Endothelial cell of umbilical vein (primary cell): ENCODE data around the gene MCRIP1.

Experiments
- CTCF ChIP-seq, 2 donors: IDR thresholded peaks; 1 replicate in 1 of 2; 2 replicates in 1 of 2; pipeline ENCODE4 v1.5.1; 2011; ENCODE audit warnings: low read length in 2 of 2, mild to moderate bottlenecking in 2 of 2, moderate library complexity in 2 of 2, control low read depth in 1 of 2, inconsistent platforms in 1 of 2, low read depth in 1 of 2; ENCODE audit not compliant: insufficient read depth in 1 of 2; ENCODE audit errors: extremely low read depth in 1 of 2
- EZH2 ChIP-seq: IDR thresholded peaks from 2 replicates; pipeline ENCODE4 v1.6.1; 2012; ENCODE audit warnings: borderline replicate concordance, low read depth, mild to moderate bottlenecking, moderate library complexity, low read length, inconsistent platforms; ENCODE audit not compliant: severe bottlenecking
- JUN ChIP-seq: IDR thresholded peaks from 2 replicates; pipeline ENCODE4 v1.6.1; 2011; ENCODE audit warnings: borderline replicate concordance, low read depth; ENCODE audit not compliant: insufficient read length, insufficient read depth
- POLR2A ChIP-seq: IDR thresholded peaks from 2 replicates; pipeline ENCODE4 v1.6.1; 2012; ENCODE audit warnings: low read depth, mild to moderate bottlenecking, control low read depth, low read length
- POLR2AphosphoS5 ChIP-seq: IDR thresholded peaks from 2 replicates; pipeline ENCODE4 v1.6.1; 2012; ENCODE audit warnings: low read depth, mild to moderate bottlenecking, control low read depth, low read length, moderate library complexity; ENCODE audit not compliant: insufficient read depth

DNA sequence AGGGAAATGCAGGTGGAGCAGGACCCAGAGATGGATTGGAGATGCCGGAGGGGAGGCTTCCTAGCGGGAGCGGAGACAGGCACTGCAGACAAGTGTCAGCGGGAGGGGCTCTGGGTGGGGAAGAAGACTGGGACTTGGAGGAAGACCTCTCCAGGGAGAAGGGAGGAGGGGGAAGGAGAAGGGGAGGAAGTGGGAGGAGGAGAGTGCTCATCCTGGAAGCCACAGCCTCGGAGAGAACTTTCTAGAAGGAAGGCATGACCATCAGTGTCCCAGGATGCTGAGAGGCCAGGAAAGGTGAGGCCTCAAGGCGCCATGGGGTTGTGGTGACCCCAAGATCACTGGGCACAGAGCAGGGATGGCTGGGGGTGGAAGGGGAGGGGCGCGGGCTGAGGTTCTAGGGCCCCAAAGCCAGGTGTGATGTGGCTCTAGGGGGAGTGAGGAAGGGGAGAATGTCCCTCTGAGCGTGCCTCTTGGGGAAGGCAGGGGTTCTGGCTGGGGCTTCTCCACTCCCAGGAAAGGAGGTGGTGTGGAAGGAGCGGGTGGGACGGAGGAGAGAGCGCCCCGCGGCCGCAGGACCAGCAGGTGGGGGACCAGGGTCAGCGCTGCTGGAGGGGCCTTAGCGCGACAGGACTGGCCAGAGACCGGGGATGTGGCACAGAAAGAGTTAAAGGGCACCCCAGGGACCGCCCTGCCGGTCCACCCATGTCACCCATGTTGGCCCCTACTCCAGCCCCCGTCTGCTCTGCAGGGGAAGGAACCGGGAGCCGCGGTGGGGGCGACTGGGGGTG, 30.0 kb downstream of the MCRIP1 start:
- TF ChIP-seq CTCF (IDR thresholded peaks at IDR 0.05; ENCODE audit: extremely low read depth in 1 of 2, insufficient read depth in 1 of 2, low read depth in 1 of 2, low read length in 2 of 2) (no peak), POLR2A (no peak), POLR2AphosphoS5 (no peak), JUN (no peak), EZH2 (peak; percentile 28)
